H1 (cell line): Measurements from ENCODE around the gene NT5C1B. TPM values are rescaled to one million over a fixed set of nuclear protein-coding genes. Genes with fewer than 3 reads are reported as not detected.

ENCODE experiments used
- CTCF ChIA-PET: fragments of 300-600 bp; sonication (Branson Sonifier 250); formaldehyde crosslinking; loops from one replicate; lab custom pipeline; 2021; ENCODE audit not compliant: partially characterized antibody; lab: Charles Lee
- POLR2A ChIA-PET: fragments of 300-600 bp; sonication (Branson Sonifier 250); formaldehyde crosslinking; loops from one replicate; lab custom pipeline; 2021; ENCODE audit warnings: inconsistent platforms; ENCODE audit not compliant: partially characterized antibody; lab: Charles Lee
- DNase-seq, 2 experiments: peaks; one replicate each; pipeline versions ENCODE4 v3.0.0 to v3.0.0-alpha.2; 2010 to 2022; ENCODE audit warnings: low spot score in 2 of 2, low read depth in 1 of 2, mixed read lengths in 1 of 2
- FAIRE-seq: peaks from 2 replicates; lab custom pipeline; 2011; peaks lifted over from hg19 to GRCh38; lab: Jason Lieb, UNC
- H2AFZ ChIP-seq: 2 replicates; pipeline ENCODE4 v1.8.1; 2012; ENCODE audit warnings: low read length, inconsistent platforms
- H2AK5ac ChIP-seq: 2 replicates; pipeline ENCODE4 v1.6.1; 2013; ENCODE audit warnings: low read depth, low read length
- H2BK120ac ChIP-seq: replicated peaks from 2 replicates; pipeline ENCODE3; 2013; ENCODE audit warnings: low read depth, low read length, inconsistent platforms
- H2BK12ac ChIP-seq: 2 replicates; pipeline ENCODE4 v1.6.1; 2013; ENCODE audit warnings: low read depth, low read length
- H2BK15ac ChIP-seq: 2 replicates; pipeline ENCODE4 v1.6.1; 2013; ENCODE audit warnings: low read length
- H2BK20ac ChIP-seq: 2 replicates; pipeline ENCODE4 v1.6.1; 2013; ENCODE audit warnings: low read length
- H2BK5ac ChIP-seq: 2 replicates; pipeline ENCODE4 v1.6.1; 2013; ENCODE audit warnings: low read depth, low read length
- H3K14ac ChIP-seq: 2 replicates; pipeline ENCODE4 v1.6.1; 2013; ENCODE audit warnings: inconsistent platforms; ENCODE audit not compliant: insufficient read length
- H3K18ac ChIP-seq: 2 replicates; pipeline ENCODE4 v1.6.1; 2013; ENCODE audit warnings: low read length; ENCODE audit errors: extremely low read depth
- H3K23ac ChIP-seq: 2 replicates; pipeline ENCODE4 v1.6.1; 2013; ENCODE audit warnings: inconsistent platforms; ENCODE audit not compliant: insufficient read length
- H3K23me2 ChIP-seq: 2 replicates; pipeline ENCODE4 v1.6.1; 2013; ENCODE audit warnings: low read depth, low read length
- H3K27ac ChIP-seq: 2 replicates; pipeline ENCODE4 v1.6.1; 2011; ENCODE audit warnings: low read depth, low read length, inconsistent platforms
- H3K27me3 ChIP-seq, 4 experiments: replicated peaks in 1 of 4; 1 replicate in 1 of 4; 2 replicates in 3 of 4; pipeline versions ENCODE4 v1.6.1 to v1.8.1; 2011 to 2013; ENCODE audit warnings: low read length in 3 of 4, mild to moderate bottlenecking in 3 of 4, inconsistent platforms in 2 of 4, mixed read lengths in 2 of 4, moderate library complexity in 1 of 4; ENCODE audit not compliant: control insufficient read depth in 3 of 4, insufficient read depth in 3 of 4; ENCODE audit errors: extremely low read depth in 1 of 4
- H3K36me3 ChIP-seq, 4 experiments: 2 replicates each; pipeline versions ENCODE4 v1.6.1 to v1.8.1; 2011 to 2013; ENCODE audit warnings: mild to moderate bottlenecking in 4 of 4, low read length in 3 of 4, moderate library complexity in 2 of 4, control low read depth in 1 of 4, inconsistent platforms in 1 of 4; ENCODE audit not compliant: insufficient read depth in 4 of 4, control insufficient read depth in 2 of 4
- H3K4ac ChIP-seq: replicated peaks from 2 replicates; pipeline ENCODE3; 2013; ENCODE audit warnings: low read length, low read depth, mixed read lengths, inconsistent platforms; ENCODE audit not compliant: insufficient read length
- H3K4me1 ChIP-seq, 4 experiments: replicated peaks in 1 of 4; 1 replicate in 1 of 4; 2 replicates in 3 of 4; pipeline versions ENCODE4 v1.6.1 to v1.8.1; 2011 to 2013; ENCODE audit warnings: low read length in 3 of 4, inconsistent platforms in 2 of 4, mixed read lengths in 1 of 4; ENCODE audit not compliant: insufficient read depth in 4 of 4, control insufficient read depth in 3 of 4
- H3K4me2 ChIP-seq, 2 experiments: 2 replicates each; pipeline versions ENCODE4 v1.6.1 to v1.8.1; 2011 to 2013; ENCODE audit warnings: low read depth in 2 of 2, low read length in 2 of 2, control low read depth in 1 of 2, inconsistent platforms in 1 of 2, mild to moderate bottlenecking in 1 of 2; ENCODE audit not compliant: insufficient read depth in 1 of 2
- H3K4me3 ChIP-seq, 4 experiments: fragments of 200-600, 300-600 bp in 1 of 4; sonication (generic), shearing (Covaris generic), sonication (Bioruptor Twin) in 1 of 4; 2 replicates each; pipeline versions ENCODE4 v1.5.1 to v1.8.1; 2011 to 2016; ENCODE audit warnings: low read length in 4 of 4, low read depth in 3 of 4, control low read depth in 2 of 4, inconsistent platforms in 2 of 4, mild to moderate bottlenecking in 2 of 4, mixed read lengths in 1 of 4, moderate library complexity in 1 of 4; ENCODE audit not compliant: insufficient read depth in 2 of 4; ENCODE audit errors: extremely low read depth in 1 of 4
- H3K56ac ChIP-seq: replicated peaks from 2 replicates; pipeline ENCODE3; 2013; ENCODE audit warnings: low read depth, mild to moderate bottlenecking, mixed read lengths, low read length, inconsistent platforms; ENCODE audit not compliant: insufficient read length
- H3K79me1 ChIP-seq: 2 replicates; pipeline ENCODE4 v1.6.1; 2013; ENCODE audit warnings: low read depth, low read length, control low read depth
- H3K79me2 ChIP-seq, 2 experiments: 2 replicates each; pipeline versions ENCODE4 v1.6.1 to v1.8.1; 2012 to 2013; ENCODE audit warnings: low read length in 2 of 2, mild to moderate bottlenecking in 2 of 2, inconsistent platforms in 1 of 2; ENCODE audit not compliant: insufficient read depth in 2 of 2, control insufficient read depth in 1 of 2
- H3K9ac ChIP-seq, 4 experiments: replicated peaks in 1 of 4; 1 replicate in 1 of 4; 2 replicates in 3 of 4; pipeline versions ENCODE4 v1.6.1 to v1.8.1; 2011 to 2013; ENCODE audit warnings: low read depth in 3 of 4, low read length in 3 of 4, control low read depth in 2 of 4, mild to moderate bottlenecking in 2 of 4, moderate library complexity in 2 of 4, inconsistent platforms in 1 of 4; ENCODE audit errors: extremely low read depth in 1 of 4
- H3K9me3 ChIP-seq, 2 experiments: 2 replicates each; pipeline versions ENCODE4 v1.6.1 to v1.8.1; 2012 to 2013; ENCODE audit warnings: mild to moderate bottlenecking in 2 of 2, moderate library complexity in 2 of 2, control low read depth in 1 of 2, inconsistent platforms in 1 of 2, low read depth in 1 of 2, low read length in 1 of 2, mixed read lengths in 1 of 2; ENCODE audit not compliant: insufficient read depth in 2 of 2
- H4K20me1 ChIP-seq, 2 experiments: replicated peaks in 1 of 2; 2 replicates each; pipeline versions ENCODE3 to v1.8.1; 2011 to 2013; ENCODE audit warnings: inconsistent platforms in 2 of 2, low read length in 2 of 2, mild to moderate bottlenecking in 1 of 2; ENCODE audit not compliant: insufficient read depth in 2 of 2, control insufficient read depth in 1 of 2
- H4K5ac ChIP-seq: 2 replicates; pipeline ENCODE4 v1.6.1; 2013; ENCODE audit warnings: low read length, low read depth, mixed read lengths, inconsistent platforms; ENCODE audit not compliant: insufficient read length
- H4K8ac ChIP-seq: 2 replicates; pipeline ENCODE4 v1.8.0; 2013; ENCODE audit warnings: mild to moderate bottlenecking, moderate library complexity, low read length, inconsistent platforms; ENCODE audit not compliant: insufficient read depth; ENCODE audit errors: extremely low read depth
- H4K91ac ChIP-seq: replicated peaks from 2 replicates; pipeline ENCODE3; 2013; ENCODE audit warnings: low read length, mixed read lengths, inconsistent platforms; ENCODE audit not compliant: insufficient read length
- BACH1 ChIP-seq: IDR thresholded peaks from 2 replicates; pipeline ENCODE4 v1.6.1; 2012; ENCODE audit warnings: low read length, improper control_type of control experiment
- BCL11A ChIP-seq, 2 experiments: IDR thresholded peaks; one replicate each; pipeline ENCODE4 v1.6.1; 2011; ENCODE audit warnings: low read depth in 2 of 2, low read length in 2 of 2, mild to moderate bottlenecking in 2 of 2
- GABPA ChIP-seq: IDR thresholded peaks from 2 replicates; pipeline ENCODE4 v1.6.1; 2011; ENCODE audit warnings: mild to moderate bottlenecking, low read length, moderate library complexity, borderline replicate concordance; ENCODE audit not compliant: insufficient read depth
- HDAC2 ChIP-seq, 2 experiments: fragments of 300-600 bp in 1 of 2; sonication (generic) in 1 of 2; IDR thresholded peaks; 2 replicates each; pipeline ENCODE4 v1.6.1; 2011 to 2012; ENCODE audit warnings: low read depth in 2 of 2, low read length in 2 of 2, mild to moderate bottlenecking in 2 of 2, moderate library complexity in 2 of 2, borderline replicate concordance in 1 of 2, inconsistent platforms in 1 of 2
- HDAC6 ChIP-seq: IDR thresholded peaks from one replicate; pipeline ENCODE4 v1.7.1; 2012; ENCODE audit warnings: low read depth, mild to moderate bottlenecking, inconsistent platforms, low read length, moderate library complexity
- JUN ChIP-seq: IDR thresholded peaks from 2 replicates; pipeline ENCODE4 v1.6.1; 2011; ENCODE audit warnings: low read depth, mild to moderate bottlenecking, improper control_type of control experiment, low read length
- KDM5A ChIP-seq: fragments of 200-600 bp; IDR thresholded peaks from 2 replicates; pipeline ENCODE4 v1.7.1; 2012; ENCODE audit warnings: mild to moderate bottlenecking, low read length, inconsistent platforms, mixed read lengths
- MAFK ChIP-seq: IDR thresholded peaks from 2 replicates; pipeline ENCODE4 v1.6.1; 2012; ENCODE audit warnings: low read depth, mild to moderate bottlenecking, improper control_type of control experiment, low read length
- RNF2 ChIP-seq: fragments of 200-900, 300-1000 bp; sonication (generic); IDR thresholded peaks from 2 replicates; pipeline ENCODE4 v1.7.1; 2016; ENCODE audit warnings: borderline replicate concordance, low read depth, mild to moderate bottlenecking, antibody characterized with exemption, low read length; ENCODE audit not compliant: poor library complexity, severe bottlenecking; ENCODE audit errors: missing control alignments
- RXRA ChIP-seq: IDR thresholded peaks from 2 replicates; pipeline ENCODE4 v1.6.1; 2011; ENCODE audit warnings: low read depth, mild to moderate bottlenecking, low read length, moderate library complexity; ENCODE audit not compliant: insufficient read depth
- SIRT6 ChIP-seq: IDR thresholded peaks from one replicate; pipeline ENCODE4 v1.7.1; 2012; ENCODE audit warnings: low read length, inconsistent platforms
- SP1 ChIP-seq: IDR thresholded peaks from 2 replicates; pipeline ENCODE4 v1.6.1; 2011; ENCODE audit warnings: low read depth, low read length
- TAF1 ChIP-seq: IDR thresholded peaks from 2 replicates; pipeline ENCODE4 v1.6.1; 2011; ENCODE audit warnings: mild to moderate bottlenecking, low read depth, low read length
- WGBS, 2 experiments: shearing (Covaris generic) in 1 of 2; methylation state at CpG; one replicate each; pipeline versions ENCODE4 v1.1.6 to v1.1.7; 2013 to 2015; ENCODE audit warnings: low lambda C conversion rate in 2 of 2, mixed read lengths in 2 of 2, inconsistent platforms in 1 of 2, low coverage in 1 of 2, missing lambda C conversion rate in 1 of 2; ENCODE audit not compliant: insufficient replicate concordance in 2 of 2, insufficient coverage in 1 of 2, insufficient read length in 1 of 2; ENCODE audit errors: extremely low coverage in 1 of 2, missing lambda C conversion rate in 1 of 2; 5-methylcytosine and 5-hydroxymethylcytosine counted together
- polyA plus RNA-seq, 7 experiments: library from polyadenylated mRNA; depleted of rRNA in 3 of 7; stranded (reverse) in 5 of 7; unstranded in 2 of 7; fragments of >200 nt in 5 of 7; fragments of 200-250 nt in 2 of 7; gene quantifications; 1 replicate in 5 of 7; 2 replicates in 1 of 7; 4 replicates in 1 of 7; pipeline versions ENCODE4 v1.2.1 to v1.2.3, GENCODE V29; 2011 to 2013; ENCODE audit warnings: missing spikeins in 2 of 7, mixed read lengths in 2 of 7
- total RNA-seq: library from RNA; stranded (reverse); fragmentation: NEBNext Ultra II Directional; extraction: Animal tissue kit (Norgen Biotek cat#: 25700); gene quantifications from 2 replicates; pipeline ENCODE4 v1.2.1, GENCODE V29; 2021

Gene NT5C1B
- total and polyA plus RNA-seq, 2 of the 8 experiments (the other 6 are each of a cell fraction or from before 2014, with no cell fraction given) = not detected

- Histone ChIP-seq H2AFZ (no peak overlapping the region), H3K56ac (no peak overlapping the region), H3K9me3 (no peaks in the 10 kb centered on the region), H3K4me1 (no peaks in the 10 kb centered on the region), H4K91ac (no peak overlapping the region), H2BK120ac (no peak overlapping the region), H3K27me3 (no peaks in the 10 kb centered on the region), H3K9ac (no peak overlapping the region), H2BK12ac (no peak overlapping the region), H3K23ac (no peak overlapping the region), H3K23me2 (no peaks in the 10 kb centered on the region), H2BK5ac (no peak overlapping the region), H3K36me3 (no peaks in the 10 kb centered on the region), H2AK5ac (no peak overlapping the region), H3K4me2 (no peak overlapping the region), H3K79me1 (no peaks in the 10 kb centered on the region), H2BK20ac (no peak overlapping the region), H4K5ac (no peak overlapping the region), H3K79me2 (no peaks in the 10 kb centered on the region), H3K27ac (no peak overlapping the region), H3K4me3 (no peak overlapping the region), H4K20me1 (no peaks in the 10 kb centered on the region), H2BK15ac (no peak overlapping the region), H3K14ac (no peak overlapping the region), H4K8ac (no peak overlapping the region), H3K4ac (no peak overlapping the region), H3K18ac (no peak overlapping the region)
- CTCF ChIA-PET = interaction anchor here (0.6 to 1.2 kb wide), 2 partner anchors 10 to 234 kb away, joined by 3 to 5 read pairs; no protein-coding TSS in a partner anchor
- FAIRE-seq (no peak), DNase-seq (no peak)
- TF ChIP-seq SP1 (no peak), GABPA (no peak), TAF1 (no peak), JUN (no peak), BCL11A (IDR thresholded peaks at IDR 0.05; ENCODE audit: low read depth in 2 of 2, low read length in 2 of 2) (no peak), RXRA (no peak), SIRT6 (no peak), BACH1 (no peak), HDAC2 (IDR thresholded peaks at IDR 0.05; ENCODE audit: borderline replicate concordance in 1 of 2, low read depth in 2 of 2, low read length in 2 of 2) (no peak), MAFK (no peak), HDAC6 (no peak), KDM5A (no peak), RNF2 (no peak)
- 85% methylated on average over 2 of the region's 2 CpGs; no CpG with 5 or more reads in 1 of the 2 experiments for WGBS, 2 experiments
- POLR2A ChIA-PET = no interaction called here
Measured at GRCh38 chr2:18599509-18600254, 10.3 kb upstream of the NT5C1B start.
